ENCODE results near the gene PPP1R1A. TPM values are rescaled to one million over a fixed set of nuclear protein-coding genes. Genes with fewer than 3 reads are reported as not detected.
A peak's percentile ranks its signal among the peaks of the same experiment; 100 is the strongest.

PPP1R1A gene
- total and polyA plus RNA-seq, 2 experiments from 2014 or later = 154 to 196 TPM

- Histone ChIP-seq H3K27ac (no peak overlapping the region), H3K27me3 (no peaks in the 10 kb centered on the region), H3K4me1 (ENCODE audit: low read depth) (peaks cover 1% of the 10 kb centered on the region), H3K4me3 (no peak overlapping the region), H3K36me3 (peaks cover 16% of the 10 kb centered on the region), H3K9me3 (ENCODE audit: low read depth) (no peaks in the 10 kb centered on the region)
- TF ChIP-seq CTCF (IDR thresholded peaks at IDR 0.05; ENCODE audit: low read depth, low read length) = no peak
- DNase-seq (ENCODE audit: low read depth in 1 of 2, low spot score in 1 of 2) = no peak
These were observed 7.0 kb downstream of the PPP1R1A start for GRCh38 chr12:54581412-54581811.

GRCh38 chr12:54579696-54580333 lies 8.6 kb downstream of the PPP1R1A start:
- Histone ChIP-seq H3K27me3 (no peaks in the 10 kb centered on the region), H3K36me3 (peaks cover 16% of the 10 kb centered on the region), H3K4me1 (ENCODE audit: low read depth) (no peaks in the 10 kb centered on the region), H3K27ac (no peak overlapping the region), H3K9me3 (ENCODE audit: low read depth) (no peaks in the 10 kb centered on the region), H3K4me3 (no peak overlapping the region)
- peak; percentile 82 to 85 for DNase-seq (ENCODE audit: low read depth in 1 of 2, low spot score in 1 of 2)
- peak; percentile 99 for TF ChIP-seq CTCF (IDR thresholded peaks at IDR 0.05; ENCODE audit: low read depth, low read length)

- no peak for TF ChIP-seq CTCF (IDR thresholded peaks at IDR 0.05; ENCODE audit: low read depth, low read length)
- no peak overlapping the region for H3K27ac ChIP-seq
- H3K4me1 ChIP-seq (ENCODE audit: low read depth) = no peaks in the 10 kb centered on the region
- no peak for DNase-seq (ENCODE audit: low read depth in 1 of 2, low spot score in 1 of 2)
- H3K4me3 ChIP-seq = no peak overlapping the region
- peaks cover 16% of the 10 kb centered on the region for H3K36me3 ChIP-seq
- H3K9me3 ChIP-seq (ENCODE audit: low read depth) = no peaks in the 10 kb centered on the region
- no peaks in the 10 kb centered on the region for H3K27me3 ChIP-seq
These were observed 9.2 kb downstream of the PPP1R1A start for GRCh38 chr12:54579258-54579657.

- H3K36me3 ChIP-seq = peaks cover 16% of the 10 kb centered on the region
- no peak overlapping the region for H3K27ac ChIP-seq
- no peak for TF ChIP-seq CTCF (IDR thresholded peaks at IDR 0.05; ENCODE audit: low read depth, low read length)
- no peaks in the 10 kb centered on the region for H3K27me3 ChIP-seq
- no peak for DNase-seq (ENCODE audit: low read depth in 1 of 2, low spot score in 1 of 2)
- H3K4me3 ChIP-seq = no peak overlapping the region
- no peaks in the 10 kb centered on the region for H3K9me3 ChIP-seq (ENCODE audit: low read depth)
- H3K4me1 ChIP-seq (ENCODE audit: low read depth) = no peaks in the 10 kb centered on the region
These were observed 9.7 kb downstream of the PPP1R1A start for GRCh38 chr12:54578778-54579177.

GRCh38 chr12:54572881-54573280 lies 15.6 kb downstream of the PPP1R1A start:
- Histone ChIP-seq H3K27ac (no peak overlapping the region), H3K27me3 (no peaks in the 10 kb centered on the region), H3K9me3 (ENCODE audit: low read depth) (no peaks in the 10 kb centered on the region), H3K4me1 (ENCODE audit: low read depth) (no peaks in the 10 kb centered on the region), H3K4me3 (no peak overlapping the region), H3K36me3 (no peaks in the 10 kb centered on the region)
- DNase-seq (ENCODE audit: low read depth in 1 of 2, low spot score in 1 of 2) = no peak
- no peak for TF ChIP-seq CTCF (IDR thresholded peaks at IDR 0.05; ENCODE audit: low read depth, low read length)

Data from cardiac muscle cell (in vitro differentiated cells and primary cell).